Measurements from ENCODE around the gene PLEKHM1. TPM values are rescaled to one million over a fixed set of nuclear protein-coding genes. Genes with fewer than 3 reads are reported as not detected.
"Not testable (repeated sequence)": the region's sequence is repeated elsewhere in the genome, so short reads cannot be mapped to it uniquely, and the experiment has no call there.

PLEKHM1 gene
- total and polyA plus RNA-seq, 2 experiments from 2014 or later: 18.4 to 23.8 TPM

- H4K20me1 ChIP-seq (ENCODE audit: insufficient read depth, poor library complexity, severe bottlenecking); H3K9me3 ChIP-seq (ENCODE audit: low read depth); H2AFZ ChIP-seq; H3K36me3 ChIP-seq (replicated peaks; ENCODE audit: insufficient read depth, low read depth); H3K27me3 ChIP-seq; DNase-seq (ENCODE audit: low spot score); H3K4me2 ChIP-seq; H3K9me2 ChIP-seq (replicated peaks; ENCODE audit: insufficient read depth); H3K4me3 ChIP-seq; H3K27ac ChIP-seq; H3K79me2 ChIP-seq; H3K4me1 ChIP-seq (ENCODE audit: insufficient read depth): not testable (repeated sequence)
- 89% methylated on average over 8 of the region's 9 CpGs for WGBS (ENCODE audit: low lambda C conversion rate, missing lambda C conversion rate)
Observed at GRCh38 chr17:45452329-45453224, 37.9 kb downstream of the PLEKHM1 start.

DNA sequence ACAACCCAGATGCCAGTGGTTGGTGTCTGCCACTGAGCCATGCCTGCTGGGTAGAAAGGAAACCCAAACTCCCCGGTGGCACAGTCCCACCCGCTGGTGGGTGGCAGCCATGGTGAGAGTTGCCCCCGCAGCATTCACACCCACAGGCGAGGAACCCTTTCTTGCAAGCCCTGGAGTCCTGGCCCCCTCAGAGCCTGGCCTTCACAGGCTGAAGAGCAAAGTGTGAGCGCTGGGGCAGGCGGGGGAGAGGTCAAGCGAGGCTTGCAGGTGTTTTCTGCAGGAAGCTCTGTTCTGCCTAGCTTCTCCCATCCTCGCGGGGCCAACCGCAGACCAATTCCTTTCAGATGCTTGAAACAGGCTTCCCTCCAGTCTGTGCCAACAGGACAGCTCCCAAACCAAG, 38.9 kb downstream of the PLEKHM1 start:
- not testable (repeated sequence) for H3K4me1 ChIP-seq (ENCODE audit: insufficient read depth); DNase-seq (ENCODE audit: low spot score)

GRCh38 chr17:45451131-45451530, 39.4 kb downstream of the PLEKHM1 start:
- TF ChIP-seq, protein P1, sequence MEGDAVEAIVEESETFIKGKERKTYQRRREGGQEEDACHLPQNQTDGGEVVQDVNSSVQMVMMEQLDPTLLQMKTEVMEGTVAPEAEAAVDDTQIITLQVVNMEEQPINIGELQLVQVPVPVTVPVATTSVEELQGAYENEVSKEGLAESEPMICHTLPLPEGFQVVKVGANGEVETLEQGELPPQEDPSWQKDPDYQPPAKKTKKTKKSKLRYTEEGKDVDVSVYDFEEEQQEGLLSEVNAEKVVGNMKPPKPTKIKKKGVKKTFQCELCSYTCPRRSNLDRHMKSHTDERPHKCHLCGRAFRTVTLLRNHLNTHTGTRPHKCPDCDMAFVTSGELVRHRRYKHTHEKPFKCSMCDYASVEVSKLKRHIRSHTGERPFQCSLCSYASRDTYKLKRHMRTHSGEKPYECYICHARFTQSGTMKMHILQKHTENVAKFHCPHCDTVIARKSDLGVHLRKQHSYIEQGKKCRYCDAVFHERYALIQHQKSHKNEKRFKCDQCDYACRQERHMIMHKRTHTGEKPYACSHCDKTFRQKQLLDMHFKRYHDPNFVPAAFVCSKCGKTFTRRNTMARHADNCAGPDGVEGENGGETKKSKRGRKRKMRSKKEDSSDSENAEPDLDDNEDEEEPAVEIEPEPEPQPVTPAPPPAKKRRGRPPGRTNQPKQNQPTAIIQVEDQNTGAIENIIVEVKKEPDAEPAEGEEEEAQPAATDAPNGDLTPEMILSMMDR (IDR thresholded peaks at IDR 0.05; ENCODE audit: poor library complexity): no peak
- TF ChIP-seq EZH2 (IDR thresholded peaks at IDR 0.05; ENCODE audit: borderline replicate concordance) (no peak), EZH2phosphoT487 (IDR thresholded peaks at IDR 0.05; ENCODE audit: low read depth, severe bottlenecking, unreplicated experiment) (no peak)
- Histone ChIP-seq H3K4me2 (no peak overlapping the region), H2AFZ (no peak overlapping the region), H3K9me2 (replicated peaks; ENCODE audit: insufficient read depth) (no peaks in the 10 kb centered on the region), H3K9me3 (ENCODE audit: low read depth) (no peaks in the 10 kb centered on the region), H3K36me3 (replicated peaks; ENCODE audit: insufficient read depth, low read depth) (no peaks in the 10 kb centered on the region), H3K27me3 (no peaks in the 10 kb centered on the region), H3K27ac (no peak overlapping the region), H3K4me1 (ENCODE audit: insufficient read depth) (no peaks in the 10 kb centered on the region), H3K79me2 (no peaks in the 10 kb centered on the region), H3K4me3 (no peak overlapping the region), H4K20me1 (ENCODE audit: insufficient read depth, poor library complexity, severe bottlenecking) (no peaks in the 10 kb centered on the region)
- DNase-seq (ENCODE audit: low spot score): no peak
- 89% methylated on average over 8 of the region's 8 CpGs for WGBS (ENCODE audit: low lambda C conversion rate, missing lambda C conversion rate)

More for the DNA sequence above, 38.9 kb downstream of the PLEKHM1 start:
- not testable (repeated sequence) for H3K27ac ChIP-seq; H3K9me3 ChIP-seq (ENCODE audit: low read depth); H3K27me3 ChIP-seq; H2AFZ ChIP-seq; H3K4me2 ChIP-seq; H3K36me3 ChIP-seq (replicated peaks; ENCODE audit: insufficient read depth, low read depth); H4K20me1 ChIP-seq (ENCODE audit: insufficient read depth, poor library complexity, severe bottlenecking); H3K79me2 ChIP-seq; H3K9me2 ChIP-seq (replicated peaks; ENCODE audit: insufficient read depth); H3K4me3 ChIP-seq
- 100% methylated on average over 6 of the region's 10 CpGs for WGBS (ENCODE audit: low lambda C conversion rate, missing lambda C conversion rate)

DNA sequence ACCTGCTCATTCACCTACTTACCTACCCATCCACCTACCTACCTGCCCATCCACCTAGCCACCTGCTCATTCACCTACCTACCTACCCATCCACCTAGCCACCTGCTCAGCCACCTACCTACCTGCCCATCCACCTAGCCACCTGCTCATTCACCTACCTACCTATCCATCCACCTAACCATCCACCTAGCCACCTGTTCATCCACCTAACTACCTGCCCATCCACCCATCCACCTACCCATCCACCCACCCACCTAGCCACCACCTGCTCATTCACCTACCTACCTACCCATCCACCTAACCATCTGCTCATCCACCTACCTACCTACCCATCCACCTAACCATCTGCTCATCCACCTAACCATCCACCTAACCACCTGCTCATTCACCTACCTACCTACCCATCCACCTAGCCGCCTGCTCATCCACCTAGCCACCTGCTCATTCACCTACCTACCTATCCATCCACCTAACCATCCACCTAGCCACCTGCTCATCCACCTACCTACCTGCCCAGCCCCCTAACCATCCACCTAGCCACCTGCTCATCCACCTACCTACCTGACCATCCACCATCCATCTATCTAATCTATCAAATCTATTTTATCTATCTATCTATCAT, 40.7 kb downstream of the PLEKHM1 start:
- not testable (repeated sequence) for H3K4me2 ChIP-seq; DNase-seq (ENCODE audit: low spot score); H3K9me3 ChIP-seq (ENCODE audit: low read depth); H3K4me1 ChIP-seq (ENCODE audit: insufficient read depth); H3K27ac ChIP-seq; H3K4me3 ChIP-seq; H3K36me3 ChIP-seq (replicated peaks; ENCODE audit: insufficient read depth, low read depth); H3K79me2 ChIP-seq; H2AFZ ChIP-seq; H3K9me2 ChIP-seq (replicated peaks; ENCODE audit: insufficient read depth); H3K27me3 ChIP-seq; H4K20me1 ChIP-seq (ENCODE audit: insufficient read depth, poor library complexity, severe bottlenecking)
- WGBS (ENCODE audit: low lambda C conversion rate, missing lambda C conversion rate): 100% methylated on average over 1 of the region's 1 CpG

DNA sequence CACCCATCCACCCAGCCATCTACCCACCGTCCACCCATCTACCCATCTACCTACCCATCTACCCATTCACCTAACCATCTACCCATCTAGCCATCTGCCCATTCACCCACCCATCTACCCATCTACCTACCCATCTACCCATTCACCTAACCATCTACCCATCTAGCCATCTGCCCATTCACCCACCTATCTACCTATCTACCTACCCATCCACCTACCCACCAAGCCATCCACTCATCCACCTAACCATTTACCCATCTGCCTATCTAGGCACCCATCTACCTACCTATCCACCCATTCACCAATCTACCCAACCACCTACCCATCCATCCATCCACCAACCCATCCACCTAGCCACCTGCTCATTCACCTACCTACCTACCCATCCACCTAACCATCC, 41.3 kb downstream of the PLEKHM1 start:
- H2AFZ ChIP-seq; H3K27me3 ChIP-seq; H3K9me2 ChIP-seq (replicated peaks; ENCODE audit: insufficient read depth); H3K27ac ChIP-seq; H4K20me1 ChIP-seq (ENCODE audit: insufficient read depth, poor library complexity, severe bottlenecking); H3K79me2 ChIP-seq; H3K9me3 ChIP-seq (ENCODE audit: low read depth); H3K4me2 ChIP-seq; H3K4me3 ChIP-seq; DNase-seq (ENCODE audit: low spot score); H3K36me3 ChIP-seq (replicated peaks; ENCODE audit: insufficient read depth, low read depth); H3K4me1 ChIP-seq (ENCODE audit: insufficient read depth): not testable (repeated sequence)
- WGBS (ENCODE audit: low lambda C conversion rate, missing lambda C conversion rate): 86% methylated on average over 1 of the region's 1 CpG

DNA sequence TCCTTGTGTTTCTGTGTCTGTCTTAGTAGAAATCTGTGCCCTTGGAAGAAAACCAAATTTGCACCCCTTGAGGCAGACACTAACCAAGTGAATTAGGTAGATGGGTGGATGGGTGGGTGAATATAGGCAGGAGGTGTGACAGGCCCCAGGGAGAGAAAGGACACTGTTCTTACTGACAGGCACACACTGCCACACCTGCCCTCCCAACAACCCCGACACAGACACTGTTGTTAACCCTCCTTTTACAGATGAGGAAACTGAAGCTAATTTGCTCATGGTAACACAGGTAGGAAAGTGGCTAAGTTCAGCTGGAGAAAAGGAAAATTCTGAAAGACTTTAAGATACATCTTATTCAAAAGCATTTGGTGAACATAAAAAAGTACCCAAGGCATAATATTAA, 42.0 kb downstream of the PLEKHM1 start:
- 40% methylated on average over 1 of the region's 1 CpG for WGBS (ENCODE audit: low lambda C conversion rate, missing lambda C conversion rate)
- not testable (repeated sequence) for H3K4me3 ChIP-seq; DNase-seq (ENCODE audit: low spot score); H3K36me3 ChIP-seq (replicated peaks; ENCODE audit: insufficient read depth, low read depth); H3K9me2 ChIP-seq (replicated peaks; ENCODE audit: insufficient read depth); H4K20me1 ChIP-seq (ENCODE audit: insufficient read depth, poor library complexity, severe bottlenecking); H3K4me2 ChIP-seq; H3K27me3 ChIP-seq; H3K27ac ChIP-seq; H3K79me2 ChIP-seq; H3K4me1 ChIP-seq (ENCODE audit: insufficient read depth); H2AFZ ChIP-seq; H3K9me3 ChIP-seq (ENCODE audit: low read depth)

- not testable (repeated sequence) for DNase-seq (ENCODE audit: low spot score); H3K79me2 ChIP-seq; H2AFZ ChIP-seq; H3K27ac ChIP-seq; H3K4me1 ChIP-seq (ENCODE audit: insufficient read depth); H3K4me2 ChIP-seq; H4K20me1 ChIP-seq (ENCODE audit: insufficient read depth, poor library complexity, severe bottlenecking); H3K27me3 ChIP-seq; H3K36me3 ChIP-seq (replicated peaks; ENCODE audit: insufficient read depth, low read depth); H3K9me2 ChIP-seq (replicated peaks; ENCODE audit: insufficient read depth); H3K9me3 ChIP-seq (ENCODE audit: low read depth); H3K4me3 ChIP-seq
- WGBS (ENCODE audit: low lambda C conversion rate, missing lambda C conversion rate): 69% methylated on average over 7 of the region's 7 CpGs
Observed at GRCh38 chr17:45448066-45448465, 42.5 kb downstream of the PLEKHM1 start.
